ENCODE measurements around the gene TLN1.

TLN1 gene

GRCh38 chr9:35687306-35687705, 44.7 kb downstream of the TLN1 start:
- no peak overlapping the region for H3K4me3 ChIP-seq (ENCODE audit: insufficient read depth, low read depth, low read length, poor library complexity, severe bottlenecking)
- H3K36me3 ChIP-seq (ENCODE audit: control insufficient read depth, insufficient read depth, low read length): no peaks in the 10 kb centered on the region

GRCh38 chr9:35686222-35687203, 45.5 kb downstream of the TLN1 start:
- Histone ChIP-seq H3K36me3 (ENCODE audit: control insufficient read depth, insufficient read depth, low read length) (no peaks in the 10 kb centered on the region), H3K4me3 (ENCODE audit: insufficient read depth, low read depth, low read length, poor library complexity, severe bottlenecking) (no peak overlapping the region), H3K27me3 (replicated peaks; ENCODE audit: control insufficient read depth, insufficient read depth, low read length, poor library complexity, severe bottlenecking) (no peaks in the 10 kb centered on the region), H3K4me1 (ENCODE audit: control insufficient read depth, insufficient read depth, low read length, poor library complexity, severe bottlenecking) (peaks cover 9% of the 10 kb centered on the region), H3K9me3 (ENCODE audit: control insufficient read depth, low read length) (no peaks in the 10 kb centered on the region), H3K27ac (ENCODE audit: insufficient read depth, low read length, poor library complexity, severe bottlenecking) (no peak overlapping the region)
- no peak for DNase-seq

More at GRCh38 chr9:35687306-35687705, 44.7 kb downstream of the TLN1 start:
- Histone ChIP-seq H3K27ac (ENCODE audit: insufficient read depth, low read length, poor library complexity, severe bottlenecking) (no peak overlapping the region), H3K4me1 (ENCODE audit: control insufficient read depth, insufficient read depth, low read length, poor library complexity, severe bottlenecking) (peaks cover 9% of the 10 kb centered on the region), H3K27me3 (replicated peaks; ENCODE audit: control insufficient read depth, insufficient read depth, low read length, poor library complexity, severe bottlenecking) (no peaks in the 10 kb centered on the region), H3K9me3 (ENCODE audit: control insufficient read depth, low read length) (no peaks in the 10 kb centered on the region)
- DNase-seq: no peak

GRCh38 chr9:35685506-35685905, 46.5 kb downstream of the TLN1 start:
- Histone ChIP-seq H3K9me3 (ENCODE audit: control insufficient read depth, low read length) (no peaks in the 10 kb centered on the region), H3K4me1 (ENCODE audit: control insufficient read depth, insufficient read depth, low read length, poor library complexity, severe bottlenecking) (peaks cover 4% of the 10 kb centered on the region), H3K36me3 (ENCODE audit: control insufficient read depth, insufficient read depth, low read length) (no peaks in the 10 kb centered on the region), H3K27ac (ENCODE audit: insufficient read depth, low read length, poor library complexity, severe bottlenecking) (no peak overlapping the region), H3K27me3 (replicated peaks; ENCODE audit: control insufficient read depth, insufficient read depth, low read length, poor library complexity, severe bottlenecking) (no peaks in the 10 kb centered on the region), H3K4me3 (ENCODE audit: insufficient read depth, low read depth, low read length, poor library complexity, severe bottlenecking) (no peak overlapping the region)
- no peak for DNase-seq

GRCh38 chr9:35684921-35685320, 47.1 kb downstream of the TLN1 start:
- Histone ChIP-seq H3K9me3 (ENCODE audit: control insufficient read depth, low read length) (no peaks in the 10 kb centered on the region), H3K36me3 (ENCODE audit: control insufficient read depth, insufficient read depth, low read length) (no peaks in the 10 kb centered on the region), H3K4me3 (ENCODE audit: insufficient read depth, low read depth, low read length, poor library complexity, severe bottlenecking) (no peak overlapping the region), H3K27ac (ENCODE audit: insufficient read depth, low read length, poor library complexity, severe bottlenecking) (no peak overlapping the region), H3K4me1 (ENCODE audit: control insufficient read depth, insufficient read depth, low read length, poor library complexity, severe bottlenecking) (peaks cover under 1% of the 10 kb centered on the region), H3K27me3 (replicated peaks; ENCODE audit: control insufficient read depth, insufficient read depth, low read length, poor library complexity, severe bottlenecking) (no peaks in the 10 kb centered on the region)
- no peak for DNase-seq

- no peaks in the 10 kb centered on the region for H3K36me3 ChIP-seq (ENCODE audit: control insufficient read depth, insufficient read depth, low read length)
- DNase-seq: no peak
- H3K27me3 ChIP-seq (replicated peaks; ENCODE audit: control insufficient read depth, insufficient read depth, low read length, poor library complexity, severe bottlenecking): no peaks in the 10 kb centered on the region
- no peaks in the 10 kb centered on the region for H3K4me1 ChIP-seq (ENCODE audit: control insufficient read depth, insufficient read depth, low read length, poor library complexity, severe bottlenecking)
- H3K4me3 ChIP-seq (ENCODE audit: insufficient read depth, low read depth, low read length, poor library complexity, severe bottlenecking): no peak overlapping the region
- no peaks in the 10 kb centered on the region for H3K9me3 ChIP-seq (ENCODE audit: control insufficient read depth, low read length)
- H3K27ac ChIP-seq (ENCODE audit: insufficient read depth, low read length, poor library complexity, severe bottlenecking): no peak overlapping the region
Observed at GRCh38 chr9:35683323-35683722, 48.7 kb downstream of the TLN1 start.

- Histone ChIP-seq H3K27ac (ENCODE audit: insufficient read depth, low read length, poor library complexity, severe bottlenecking) (no peak overlapping the region), H3K4me1 (ENCODE audit: control insufficient read depth, insufficient read depth, low read length, poor library complexity, severe bottlenecking) (no peaks in the 10 kb centered on the region), H3K4me3 (ENCODE audit: insufficient read depth, low read depth, low read length, poor library complexity, severe bottlenecking) (no peak overlapping the region), H3K9me3 (ENCODE audit: control insufficient read depth, low read length) (no peaks in the 10 kb centered on the region), H3K36me3 (ENCODE audit: control insufficient read depth, insufficient read depth, low read length) (no peaks in the 10 kb centered on the region), H3K27me3 (replicated peaks; ENCODE audit: control insufficient read depth, insufficient read depth, low read length, poor library complexity, severe bottlenecking) (no peaks in the 10 kb centered on the region)
- DNase-seq: no peak
Observed at GRCh38 chr9:35682520-35683315, 49.3 kb downstream of the TLN1 start.

- H3K4me1 ChIP-seq (ENCODE audit: control insufficient read depth, insufficient read depth, low read length, poor library complexity, severe bottlenecking): no peaks in the 10 kb centered on the region
- H3K27ac ChIP-seq (ENCODE audit: insufficient read depth, low read length, poor library complexity, severe bottlenecking): no peak overlapping the region
- DNase-seq: no peak
- H3K27me3 ChIP-seq (replicated peaks; ENCODE audit: control insufficient read depth, insufficient read depth, low read length, poor library complexity, severe bottlenecking): no peaks in the 10 kb centered on the region
- no peaks in the 10 kb centered on the region for H3K36me3 ChIP-seq (ENCODE audit: control insufficient read depth, insufficient read depth, low read length)
- no peak overlapping the region for H3K4me3 ChIP-seq (ENCODE audit: insufficient read depth, low read depth, low read length, poor library complexity, severe bottlenecking)
- H3K9me3 ChIP-seq (ENCODE audit: control insufficient read depth, low read length): no peaks in the 10 kb centered on the region
Observed at GRCh38 chr9:35682051-35682450, 49.9 kb downstream of the TLN1 start.

- H3K4me3 ChIP-seq (ENCODE audit: insufficient read depth, low read depth, low read length, poor library complexity, severe bottlenecking): no peak overlapping the region
- H3K9me3 ChIP-seq (ENCODE audit: control insufficient read depth, low read length): no peaks in the 10 kb centered on the region
- H3K4me1 ChIP-seq (ENCODE audit: control insufficient read depth, insufficient read depth, low read length, poor library complexity, severe bottlenecking): no peaks in the 10 kb centered on the region
- no peak overlapping the region for H3K27ac ChIP-seq (ENCODE audit: insufficient read depth, low read length, poor library complexity, severe bottlenecking)
- no peak for DNase-seq
- no peaks in the 10 kb centered on the region for H3K36me3 ChIP-seq (ENCODE audit: control insufficient read depth, insufficient read depth, low read length)
- no peaks in the 10 kb centered on the region for H3K27me3 ChIP-seq (replicated peaks; ENCODE audit: control insufficient read depth, insufficient read depth, low read length, poor library complexity, severe bottlenecking)
Observed at GRCh38 chr9:35681341-35682002, 50.5 kb downstream of the TLN1 start.

GRCh38 chr9:35680331-35681105, 51.5 kb downstream of the TLN1 start:
- DNase-seq: no peak

More at GRCh38 chr9:35680331-35681105, 51.5 kb downstream of the TLN1 start:
- Histone ChIP-seq H3K27ac (ENCODE audit: insufficient read depth, low read length, poor library complexity, severe bottlenecking) (no peak overlapping the region), H3K4me3 (ENCODE audit: insufficient read depth, low read depth, low read length, poor library complexity, severe bottlenecking) (no peak overlapping the region), H3K36me3 (ENCODE audit: control insufficient read depth, insufficient read depth, low read length) (no peaks in the 10 kb centered on the region), H3K27me3 (replicated peaks; ENCODE audit: control insufficient read depth, insufficient read depth, low read length, poor library complexity, severe bottlenecking) (no peaks in the 10 kb centered on the region), H3K4me1 (ENCODE audit: control insufficient read depth, insufficient read depth, low read length, poor library complexity, severe bottlenecking) (peaks cover 4% of the 10 kb centered on the region), H3K9me3 (ENCODE audit: control insufficient read depth, low read length) (no peaks in the 10 kb centered on the region)

All from effector memory CD4-positive, alpha-beta T cell (primary cell).